Activated CD4-positive, alpha-beta memory T cell treated with anti-CD3 and anti-CD28 coated beads for 36 hours (primary cell): ENCODE results near the gene PMM2. TPM values are rescaled to one million over a fixed set of nuclear protein-coding genes. Genes with fewer than 3 reads are reported as not detected.
"Not testable (repeated sequence)": the region's sequence is repeated elsewhere in the genome, so short reads cannot be mapped to it uniquely, and the experiment has no call there.

Source experiments
- CTCF ChIA-PET: fragments of 350-600 bp; sonication (Branson Sonifier 250); formaldehyde crosslinking; loops from one replicate; lab custom pipeline; 2021; ENCODE audit warnings: antibody characterized with exemption, inconsistent platforms; lab: Charles Lee
- POLR2A ChIA-PET: fragments of 350-600 bp; sonication (Branson Sonifier 250); formaldehyde crosslinking; loops from one replicate; lab custom pipeline; 2021; ENCODE audit warnings: antibody characterized with exemption; lab: Charles Lee
- DNase-seq: peaks from one replicate; pipeline ENCODE4 v3.0.0-alpha.2; 2020
- H3K27ac Mint-ChIP-seq: one replicate; pipeline ENCODE4 v1.8.0; 2021; ENCODE audit warnings: mixed read lengths
- H3K27me3 Mint-ChIP-seq: one replicate; pipeline ENCODE4 v1.8.0; 2021; ENCODE audit warnings: mixed read lengths
- H3K36me3 Mint-ChIP-seq: one replicate; pipeline ENCODE4 v1.8.0; 2021; ENCODE audit warnings: mixed read lengths
- H3K4me1 Mint-ChIP-seq: one replicate; pipeline ENCODE4 v1.8.0; 2021; ENCODE audit warnings: low read depth, mixed read lengths
- H3K4me3 Mint-ChIP-seq: one replicate; pipeline ENCODE4 v1.8.0; 2021; ENCODE audit warnings: mild to moderate bottlenecking, mixed read lengths
- H3K9me3 Mint-ChIP-seq: one replicate; pipeline ENCODE4 v1.8.0; 2021; ENCODE audit warnings: mixed read lengths
- intact Hi-C: fragments of 100-400 bp; cut with micrococcal nuclease; formaldehyde crosslinking; loops from one replicate; pipeline ENCODE4 v1.15.1; 2023
- total RNA-seq, 2 experiments: library from RNA; stranded (reverse); gene quantifications; one replicate each; pipeline ENCODE4 v1.2.3, GENCODE V29; 2021

The PMM2 gene
- total RNA-seq, 2 experiments from 2014 or later = 34.0 to 36.0 TPM

- H3K9me3 Mint-ChIP-seq, H3K4me3 Mint-ChIP-seq, H3K27ac Mint-ChIP-seq, intact Hi-C loops, H3K27me3 Mint-ChIP-seq, H3K36me3 Mint-ChIP-seq, DNase-seq: not testable (repeated sequence)
- POLR2A ChIA-PET = interaction anchor here (0.6 to 0.9 kb wide), 2 partner anchors 17 to 254 kb away, joined by 4 read pairs; no protein-coding TSS in a partner anchor
- CTCF ChIA-PET = interaction anchor here (0.5 to 1.4 kb wide), 9 partner anchors 11 to 281 kb away, joined by 3 to 6 read pairs (median 3); no protein-coding TSS in a partner anchor
- H3K4me1 Mint-ChIP-seq = peaks cover 16% of the 10 kb centered on the region
These were observed 76.2 kb downstream of the PMM2 start for GRCh38 chr16:8873866-8874195.

- H3K27ac Mint-ChIP-seq = peak overlapping the region; percentile 6
- H3K36me3 Mint-ChIP-seq = no peaks in the 10 kb centered on the region
- peaks cover 13% of the 10 kb centered on the region for H3K4me1 Mint-ChIP-seq
- no peaks in the 10 kb centered on the region for H3K27me3 Mint-ChIP-seq
- no peak overlapping the region for H3K4me3 Mint-ChIP-seq
- ChIA-PET POLR2A (no interaction called here), CTCF (interaction anchor here (0.5 to 1.4 kb wide), 4 partner anchors 16 to 260 kb away, joined by 3 to 4 read pairs (median 3); no protein-coding TSS in a partner anchor)
- no peaks in the 10 kb centered on the region for H3K9me3 Mint-ChIP-seq
- DNase-seq = no peak
- intact Hi-C loops = no loop called here
These were observed 76.7 kb downstream of the PMM2 start for GRCh38 chr16:8874388-8874787.

GRCh38 chr16:8875317-8875716, 77.7 kb downstream of the PMM2 start:
- DNase-seq, H3K9me3 Mint-ChIP-seq: not testable (repeated sequence)
- peaks cover 11% of the 10 kb centered on the region for H3K4me1 Mint-ChIP-seq

GRCh38 chr16:8877894-8878522, 80.4 kb downstream of the PMM2 start:
- Mint-ChIP-seq H3K36me3 (no peaks in the 10 kb centered on the region), H3K4me3 (no peak overlapping the region), H3K27me3 (no peaks in the 10 kb centered on the region), H3K27ac (no peak overlapping the region), H3K4me1 (peaks cover 2% of the 10 kb centered on the region), H3K9me3 (no peaks in the 10 kb centered on the region)
- DNase-seq = no peak
- ChIA-PET POLR2A (no interaction called here), CTCF (interaction anchor here (0.8 to 8.6 kb wide), 5 partner anchors 8 to 262 kb away, joined by 3 to 65 read pairs (median 16); partner anchors contain the start of gene CARHSP1)
- intact Hi-C loops = no loop called here

More at GRCh38 chr16:8875317-8875716, 77.7 kb downstream of the PMM2 start:
- H3K27ac Mint-ChIP-seq, H3K36me3 Mint-ChIP-seq, POLR2A ChIA-PET, H3K4me3 Mint-ChIP-seq, CTCF ChIA-PET, intact Hi-C loops, H3K27me3 Mint-ChIP-seq: not testable (repeated sequence)

- no peak for DNase-seq
- POLR2A ChIA-PET = no interaction called here
- H3K4me3 Mint-ChIP-seq = no peak overlapping the region
These were observed 80.9 kb downstream of the PMM2 start for GRCh38 chr16:8878523-8878911.

GRCh38 chr16:8880839-8881510, 83.3 kb downstream of the PMM2 start:
- no peak for DNase-seq
- Mint-ChIP-seq H3K27me3 (peaks cover 3% of the 10 kb centered on the region), H3K27ac (no peak overlapping the region), H3K9me3 (no peaks in the 10 kb centered on the region), H3K4me1 (peaks cover 10% of the 10 kb centered on the region), H3K36me3 (no peaks in the 10 kb centered on the region), H3K4me3 (no peak overlapping the region)
- intact Hi-C loops = loop anchor here (1.0 to 2.0 kb wide), 2 partner anchors 220 to 314 kb away; no protein-coding TSS in a partner anchor
- ChIA-PET CTCF (interaction anchor here (0.6 to 8.6 kb wide), 42 partner anchors 10 to 314 kb away, joined by 3 to 65 read pairs (median 4); partner anchors contain the start of genes ABAT, CARHSP1, PMM2 and TMEM186), POLR2A (interaction anchor here (1.0 kb wide), 1 partner anchor 9 kb away, joined by 3 read pairs; no protein-coding TSS in a partner anchor)

More at GRCh38 chr16:8878523-8878911, 80.9 kb downstream of the PMM2 start:
- CTCF ChIA-PET = interaction anchor here (0.8 to 8.6 kb wide), 6 partner anchors 8 to 262 kb away, joined by 3 to 65 read pairs (median 10); partner anchors contain the start of gene CARHSP1
- Mint-ChIP-seq H3K27me3 (no peaks in the 10 kb centered on the region), H3K9me3 (no peaks in the 10 kb centered on the region), H3K4me1 (peaks cover 2% of the 10 kb centered on the region), H3K36me3 (no peaks in the 10 kb centered on the region), H3K27ac (no peak overlapping the region)
- intact Hi-C loops = no loop called here

GRCh38 chr16:8882041-8882617, 84.5 kb downstream of the PMM2 start, which contains the start of gene LITAFD:
LITAFD (plus strand) TSS chr16:8882351; CDS start chr16:8884356, 2,005 bp downstream.
- Mint-ChIP-seq H3K27me3 (peaks cover 3% of the 10 kb centered on the region), H3K27ac (no peak within 1 kb of the TSS), H3K36me3 (no peaks in the 10 kb centered on the region), H3K4me1 (peaks cover 15% of the 10 kb centered on the region), H3K9me3 (no peaks in the 10 kb centered on the region), H3K4me3 (no peak within 1 kb of the TSS)
- CTCF ChIA-PET = interaction anchor here (1.0 to 8.6 kb wide), 11 partner anchors 9 to 315 kb away, joined by 3 to 65 read pairs (median 20); partner anchors contain the start of gene CARHSP1
- POLR2A ChIA-PET = no interaction called here
- DNase-seq = no peak
- intact Hi-C loops = no loop called here

GRCh38 chr16:8882725-8883377, 85.2 kb downstream of the PMM2 start:
- peaks cover 3% of the 10 kb centered on the region for H3K27me3 Mint-ChIP-seq
- H3K9me3 Mint-ChIP-seq = no peaks in the 10 kb centered on the region
- ChIA-PET POLR2A (no interaction called here), CTCF (interaction anchor here (1.1 to 8.6 kb wide), 4 partner anchors 12 to 223 kb away, joined by 3 to 65 read pairs (median 25); partner anchors contain the start of gene CARHSP1)
- H3K4me3 Mint-ChIP-seq = no peak overlapping the region
- H3K4me1 Mint-ChIP-seq = peaks cover 15% of the 10 kb centered on the region
- intact Hi-C loops = no loop called here
- DNase-seq = no peak
- peaks cover 3% of the 10 kb centered on the region for H3K36me3 Mint-ChIP-seq
- no peak overlapping the region for H3K27ac Mint-ChIP-seq

- ChIA-PET POLR2A (no interaction called here), CTCF (interaction anchor here (0.5 to 8.6 kb wide), 6 partner anchors 15 to 319 kb away, joined by 3 to 65 read pairs (median 3); partner anchors contain the start of gene CARHSP1)
- peaks cover 3% of the 10 kb centered on the region for H3K27me3 Mint-ChIP-seq
- DNase-seq = peak; percentile 26
- no peak overlapping the region for H3K4me3 Mint-ChIP-seq
- H3K9me3 Mint-ChIP-seq = no peaks in the 10 kb centered on the region
- intact Hi-C loops = no loop called here
- H3K36me3 Mint-ChIP-seq = peaks cover 10% of the 10 kb centered on the region
- peaks cover 20% of the 10 kb centered on the region for H3K4me1 Mint-ChIP-seq
- no peak overlapping the region for H3K27ac Mint-ChIP-seq
These were observed 88.3 kb downstream of the PMM2 start for GRCh38 chr16:8885674-8886592.

- Mint-ChIP-seq H3K9me3 (no peaks in the 10 kb centered on the region), H3K4me3 (no peak overlapping the region), H3K4me1 (peaks cover 28% of the 10 kb centered on the region), H3K27me3 (peaks cover 3% of the 10 kb centered on the region), H3K27ac (no peak overlapping the region), H3K36me3 (peaks cover 18% of the 10 kb centered on the region)
- DNase-seq = no peak
- ChIA-PET CTCF (interaction anchor here (1.1 to 8.6 kb wide), 4 partner anchors 16 to 320 kb away, joined by 3 to 65 read pairs (median 7); partner anchors contain the start of gene CARHSP1), POLR2A (interaction anchor here (0.5 kb wide), 1 partner anchor 69 kb away, joined by 3 read pairs; no protein-coding TSS in a partner anchor)
- intact Hi-C loops = no loop called here
These were observed 89.2 kb downstream of the PMM2 start for GRCh38 chr16:8886593-8887430.
